GM10266 (cell line): ENCODE data around the gene ADGRL2.

ENCODE experiments used
- DNase-seq: peaks from one replicate; pipeline ENCODE4 v3.0.0; 2012; ENCODE audit errors: extremely low spot score
- TF ChIP-seq, protein P1 (sequence below): IDR thresholded peaks from 2 replicates; pipeline ENCODE4 v1.5.1; 2012; ENCODE audit warnings: mild to moderate bottlenecking, low read depth; ENCODE audit not compliant: control insufficient read depth, insufficient read depth; ENCODE audit errors: missing control alignments

The ADGRL2 gene

DNA sequence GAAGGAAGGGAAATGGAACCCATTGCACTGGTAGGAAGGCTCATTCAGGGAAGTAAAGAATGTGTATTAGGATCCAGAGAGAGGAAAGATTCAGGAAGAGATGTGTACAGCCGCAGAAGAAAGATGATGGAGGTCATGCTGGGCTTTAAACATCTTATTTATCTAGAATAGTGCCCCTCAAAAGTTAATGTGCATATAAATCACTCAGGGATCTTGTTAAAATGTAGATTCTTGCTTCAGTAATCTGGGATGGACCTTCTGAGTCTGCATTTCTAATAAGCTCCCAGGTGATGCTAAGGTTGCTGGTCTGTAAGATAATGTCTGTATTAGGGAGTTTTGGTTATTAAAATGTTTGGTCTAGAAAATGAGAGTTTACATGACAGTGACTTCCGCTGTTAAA, 46.3 kb downstream of the ADGRL2 start:
- TF ChIP-seq, protein P1, sequence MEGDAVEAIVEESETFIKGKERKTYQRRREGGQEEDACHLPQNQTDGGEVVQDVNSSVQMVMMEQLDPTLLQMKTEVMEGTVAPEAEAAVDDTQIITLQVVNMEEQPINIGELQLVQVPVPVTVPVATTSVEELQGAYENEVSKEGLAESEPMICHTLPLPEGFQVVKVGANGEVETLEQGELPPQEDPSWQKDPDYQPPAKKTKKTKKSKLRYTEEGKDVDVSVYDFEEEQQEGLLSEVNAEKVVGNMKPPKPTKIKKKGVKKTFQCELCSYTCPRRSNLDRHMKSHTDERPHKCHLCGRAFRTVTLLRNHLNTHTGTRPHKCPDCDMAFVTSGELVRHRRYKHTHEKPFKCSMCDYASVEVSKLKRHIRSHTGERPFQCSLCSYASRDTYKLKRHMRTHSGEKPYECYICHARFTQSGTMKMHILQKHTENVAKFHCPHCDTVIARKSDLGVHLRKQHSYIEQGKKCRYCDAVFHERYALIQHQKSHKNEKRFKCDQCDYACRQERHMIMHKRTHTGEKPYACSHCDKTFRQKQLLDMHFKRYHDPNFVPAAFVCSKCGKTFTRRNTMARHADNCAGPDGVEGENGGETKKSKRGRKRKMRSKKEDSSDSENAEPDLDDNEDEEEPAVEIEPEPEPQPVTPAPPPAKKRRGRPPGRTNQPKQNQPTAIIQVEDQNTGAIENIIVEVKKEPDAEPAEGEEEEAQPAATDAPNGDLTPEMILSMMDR = no peak
- no peak for DNase-seq

DNA sequence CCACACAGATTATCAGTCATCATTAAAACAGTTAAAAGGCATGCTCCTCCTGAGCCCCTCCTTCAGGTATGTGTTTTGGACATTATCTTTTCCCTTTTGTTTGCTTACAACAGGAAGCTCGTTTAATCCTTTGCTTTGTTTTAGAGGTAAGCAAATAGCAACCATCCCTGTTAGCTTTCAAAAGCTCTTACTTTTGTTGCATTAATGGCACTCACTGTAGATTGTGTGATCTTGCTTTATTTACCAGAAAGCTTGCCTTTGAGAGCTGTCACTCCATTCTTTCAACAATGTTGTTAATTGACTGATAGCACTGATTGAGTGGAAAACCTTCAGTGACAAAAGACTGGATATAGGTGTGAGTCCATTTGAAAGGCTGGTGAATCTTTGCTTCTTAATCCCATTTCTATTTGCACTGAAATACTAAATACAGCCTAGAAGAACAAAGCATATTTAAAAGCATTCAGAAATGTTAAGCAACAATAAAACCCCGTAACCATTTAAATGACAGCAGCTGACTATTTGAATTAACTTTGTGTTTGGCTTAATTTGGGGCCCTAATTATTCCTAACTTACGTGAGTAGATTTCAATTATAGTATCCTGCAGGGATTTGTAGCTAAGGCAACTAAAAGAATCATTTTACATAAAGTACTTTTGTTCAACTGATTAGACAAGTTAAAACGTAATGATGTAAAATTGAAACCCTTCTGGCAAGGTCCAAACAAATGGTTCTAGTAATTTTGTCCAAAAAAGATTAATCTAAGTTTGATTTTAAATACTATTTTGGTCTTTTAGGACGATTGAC, 48.3 kb downstream of the ADGRL2 start:
- TF ChIP-seq, protein P1 = no peak

DNA sequence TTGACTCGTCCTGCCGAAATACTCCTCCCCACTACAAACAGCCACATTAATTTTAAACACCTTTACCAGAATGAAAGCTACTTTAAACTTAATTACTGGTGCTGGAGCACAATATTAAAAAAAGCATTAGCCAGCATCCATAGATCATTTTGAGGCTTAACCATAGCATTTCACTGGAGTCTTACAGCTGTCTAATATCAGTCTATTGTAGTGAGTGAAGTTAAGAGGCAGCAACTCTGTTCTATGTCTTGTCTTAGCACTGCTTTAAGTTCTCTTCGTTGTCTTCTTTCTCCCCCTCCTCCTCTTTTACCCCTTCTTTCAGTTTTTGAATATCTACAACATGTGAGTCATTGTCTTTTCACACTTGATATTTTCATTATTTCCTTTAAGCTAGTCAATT, 49.3 kb downstream of the ADGRL2 start:
- no peak for DNase-seq
- TF ChIP-seq, protein P1 = no peak

More for the DNA sequence above, 48.3 kb downstream of the ADGRL2 start:
- DNase-seq = no peak

DNA sequence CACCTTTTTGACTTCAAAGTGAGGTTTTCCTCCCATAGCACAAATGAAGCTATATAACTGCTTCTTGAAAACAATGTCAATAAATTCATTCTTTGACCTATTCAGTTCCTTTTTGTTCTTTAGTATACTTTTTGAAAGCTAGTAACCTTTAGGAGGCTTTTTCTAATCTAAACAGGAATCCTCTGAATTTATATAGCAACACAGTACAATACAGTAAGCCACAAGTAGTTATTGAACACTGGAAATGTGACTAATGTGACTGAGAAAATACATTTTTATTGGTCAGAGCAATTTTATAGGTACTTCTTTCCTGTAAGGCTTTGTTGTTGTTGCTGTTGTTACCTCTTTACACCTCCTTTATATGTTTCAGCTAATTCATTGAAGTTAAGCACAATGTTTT, 49.8 kb downstream of the ADGRL2 start:
- TF ChIP-seq, protein P1 = no peak

DNA sequence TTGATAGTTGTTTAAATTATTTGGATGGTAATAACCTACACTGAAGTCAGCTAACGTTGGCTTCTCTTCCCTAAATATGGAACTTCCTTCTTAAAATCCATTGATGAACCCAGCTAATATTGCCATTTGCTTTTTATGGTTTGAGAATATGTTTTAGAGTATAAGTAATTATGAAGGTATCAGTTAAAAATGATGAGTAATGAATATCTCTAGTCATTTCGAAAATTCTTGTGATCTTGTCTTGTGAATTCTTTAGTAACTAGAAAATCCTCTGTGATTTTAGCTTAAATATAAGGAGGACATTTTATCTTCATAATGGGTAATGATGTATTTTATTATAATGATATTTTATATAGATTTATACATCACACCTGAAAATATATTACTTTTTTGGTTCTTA, 50.5 kb downstream of the ADGRL2 start:
- no peak for DNase-seq
- TF ChIP-seq, protein P1 = no peak

More for the DNA sequence above, 49.8 kb downstream of the ADGRL2 start:
- DNase-seq = no peak

DNA sequence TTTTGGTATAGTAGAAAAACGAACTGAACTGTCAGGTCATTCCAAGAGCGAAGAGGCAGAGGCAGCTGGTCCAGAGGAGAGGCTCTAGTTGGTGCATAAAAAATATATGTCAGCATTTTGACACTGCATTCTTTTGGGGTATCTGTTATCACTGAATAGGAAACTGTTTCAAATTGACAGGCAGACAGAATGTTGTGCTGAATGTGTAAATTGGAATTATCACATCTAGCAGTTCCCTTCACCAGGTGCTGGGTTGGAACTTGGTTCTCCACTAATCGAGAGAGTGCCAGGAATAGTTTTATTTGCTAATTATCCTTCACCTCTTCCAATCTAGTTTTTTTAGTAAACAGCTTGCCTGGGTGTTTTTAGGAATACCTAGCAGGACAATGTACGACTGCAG, 52.2 kb downstream of the ADGRL2 start:
- no peak for DNase-seq
- TF ChIP-seq, protein P1 = no peak

DNA sequence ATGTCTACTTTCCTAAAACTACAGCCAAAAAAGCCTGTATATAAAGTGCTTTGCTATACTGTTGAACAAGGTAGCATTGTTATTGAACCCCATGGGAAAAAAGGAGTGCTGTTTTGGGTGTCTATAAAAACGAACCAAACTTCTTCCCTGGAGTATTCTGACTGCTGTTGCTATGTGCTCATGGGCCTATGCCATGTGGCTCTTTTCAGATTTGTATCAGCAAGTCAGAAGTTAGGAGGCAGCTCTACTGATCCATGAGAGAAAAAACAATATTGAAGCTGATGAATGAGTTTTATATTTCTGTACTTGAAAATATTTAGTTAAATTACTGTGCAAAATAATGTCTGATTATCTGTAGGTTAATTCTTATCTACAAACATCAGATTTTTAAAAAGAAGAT, 66.5 kb downstream of the ADGRL2 start:
- TF ChIP-seq, protein P1 = no peak
- no peak for DNase-seq
